WERI-Rb-1 (cell line): ENCODE measurements around the gene NCOR1.

Source experiments
- DNase-seq: peaks from one replicate; pipeline ENCODE4 v3.0.0-alpha.2; 2020
- H3K27ac ChIP-seq: fragments of 250-450 bp; sonication (Bioruptor Pico); 2 replicates; pipeline ENCODE4 v1.5.1; 2020; ENCODE audit warnings: mild to moderate bottlenecking, moderate library complexity
- H3K27me3 ChIP-seq: fragments of 250-450 bp; sonication (Bioruptor Pico); 2 replicates; pipeline ENCODE4 v1.5.1; 2021; ENCODE audit warnings: mild to moderate bottlenecking, low read depth, moderate library complexity; ENCODE audit not compliant: insufficient read depth, severe bottlenecking
- H3K36me3 ChIP-seq: fragments of 250-450 bp; sonication (Bioruptor Pico); 2 replicates; pipeline ENCODE4 v1.5.1; 2020; ENCODE audit warnings: mild to moderate bottlenecking, moderate library complexity
- H3K4me3 ChIP-seq: 2 replicates; pipeline ENCODE4 v1.5.1; 2011; ENCODE audit warnings: low read depth, mild to moderate bottlenecking, control low read depth, low read length
- H3K9me3 ChIP-seq: fragments of 250-450 bp; sonication (Bioruptor Pico); 2 replicates; pipeline ENCODE4 v1.5.1; 2021; ENCODE audit warnings: mild to moderate bottlenecking, moderate library complexity; ENCODE audit not compliant: severe bottlenecking
- TF ChIP-seq, protein P1 (sequence below): IDR thresholded peaks from 2 replicates; pipeline ENCODE4 v1.5.1; 2011; ENCODE audit warnings: low read depth, mild to moderate bottlenecking, control low read depth, inconsistent platforms, low read length

The NCOR1 gene

GRCh38 chr17:16036261-16036660 lies 179.1 kb downstream of the NCOR1 start:
- no peaks in the 10 kb centered on the region for H3K27me3 ChIP-seq
- H3K27ac ChIP-seq: no peak overlapping the region
- no peaks in the 10 kb centered on the region for H3K9me3 ChIP-seq
- no peak overlapping the region for H3K4me3 ChIP-seq
- TF ChIP-seq, protein P1, sequence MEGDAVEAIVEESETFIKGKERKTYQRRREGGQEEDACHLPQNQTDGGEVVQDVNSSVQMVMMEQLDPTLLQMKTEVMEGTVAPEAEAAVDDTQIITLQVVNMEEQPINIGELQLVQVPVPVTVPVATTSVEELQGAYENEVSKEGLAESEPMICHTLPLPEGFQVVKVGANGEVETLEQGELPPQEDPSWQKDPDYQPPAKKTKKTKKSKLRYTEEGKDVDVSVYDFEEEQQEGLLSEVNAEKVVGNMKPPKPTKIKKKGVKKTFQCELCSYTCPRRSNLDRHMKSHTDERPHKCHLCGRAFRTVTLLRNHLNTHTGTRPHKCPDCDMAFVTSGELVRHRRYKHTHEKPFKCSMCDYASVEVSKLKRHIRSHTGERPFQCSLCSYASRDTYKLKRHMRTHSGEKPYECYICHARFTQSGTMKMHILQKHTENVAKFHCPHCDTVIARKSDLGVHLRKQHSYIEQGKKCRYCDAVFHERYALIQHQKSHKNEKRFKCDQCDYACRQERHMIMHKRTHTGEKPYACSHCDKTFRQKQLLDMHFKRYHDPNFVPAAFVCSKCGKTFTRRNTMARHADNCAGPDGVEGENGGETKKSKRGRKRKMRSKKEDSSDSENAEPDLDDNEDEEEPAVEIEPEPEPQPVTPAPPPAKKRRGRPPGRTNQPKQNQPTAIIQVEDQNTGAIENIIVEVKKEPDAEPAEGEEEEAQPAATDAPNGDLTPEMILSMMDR: no peak
- peaks cover 79% of the 10 kb centered on the region for H3K36me3 ChIP-seq
- DNase-seq: no peak

- H3K9me3 ChIP-seq: no peaks in the 10 kb centered on the region
- H3K27me3 ChIP-seq: no peaks in the 10 kb centered on the region
- no peak overlapping the region for H3K27ac ChIP-seq
- DNase-seq: no peak
- H3K36me3 ChIP-seq: peaks cover 85% of the 10 kb centered on the region
- TF ChIP-seq, protein P1: no peak
- H3K4me3 ChIP-seq: no peak overlapping the region
These were observed 181.5 kb downstream of the NCOR1 start for GRCh38 chr17:16033729-16034349.

DNA sequence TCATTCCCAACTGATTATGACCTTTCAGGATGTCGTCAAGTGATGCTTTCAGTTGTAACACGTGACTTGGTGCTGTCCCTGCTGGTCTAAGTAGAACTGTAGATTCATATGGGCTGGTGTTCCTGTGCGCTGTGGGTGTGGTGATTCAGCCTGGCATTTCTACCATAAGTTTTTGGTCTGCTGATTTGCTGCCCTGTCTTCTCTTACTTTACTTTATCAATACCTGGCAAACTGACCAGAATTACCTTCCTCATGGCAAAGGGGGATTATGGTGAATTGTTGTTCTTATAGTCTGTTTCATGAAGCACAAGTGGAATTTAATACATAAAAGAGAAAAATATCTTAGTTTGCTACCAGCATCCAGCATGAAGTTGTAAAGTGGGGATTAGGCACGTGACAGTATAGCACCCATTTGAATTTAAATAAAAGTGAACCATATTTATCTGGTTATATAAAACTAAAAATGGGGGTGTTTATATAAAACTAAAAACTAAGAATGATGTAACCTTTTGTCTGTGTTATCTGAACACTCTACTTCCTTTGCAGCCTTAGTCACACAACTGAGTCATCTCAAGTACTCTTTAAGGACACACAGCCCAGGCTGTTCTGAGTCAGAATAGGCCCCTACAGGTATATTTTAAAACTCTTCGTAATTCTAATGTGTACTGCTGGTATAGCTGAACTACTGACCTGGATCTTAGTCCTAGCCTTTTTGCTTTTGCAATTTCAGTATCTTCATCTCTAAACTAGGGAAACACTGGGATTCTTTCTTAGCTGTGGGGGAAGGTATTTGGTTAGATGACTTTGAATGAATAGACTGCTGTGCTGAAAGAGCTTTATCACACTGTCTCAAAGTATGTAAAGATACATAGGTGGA lies 187.4 kb downstream of the NCOR1 start:
- Histone ChIP-seq H3K27ac (no peak overlapping the region), H3K36me3 (peaks cover 92% of the 10 kb centered on the region), H3K9me3 (no peaks in the 10 kb centered on the region), H3K27me3 (no peaks in the 10 kb centered on the region), H3K4me3 (no peak overlapping the region)
- no peak for DNase-seq
- TF ChIP-seq, protein P1: no peak

- TF ChIP-seq, protein P1: no peak
- Histone ChIP-seq H3K27me3 (no peaks in the 10 kb centered on the region), H3K27ac (no peak overlapping the region), H3K9me3 (no peaks in the 10 kb centered on the region), H3K36me3 (peaks cover 91% of the 10 kb centered on the region), H3K4me3 (no peak overlapping the region)
- DNase-seq: no peak
These were observed 188.4 kb downstream of the NCOR1 start for GRCh38 chr17:16026895-16027294.

GRCh38 chr17:16025202-16025601 lies 190.1 kb downstream of the NCOR1 start:
- TF ChIP-seq, protein P1: no peak
- no peaks in the 10 kb centered on the region for H3K9me3 ChIP-seq
- peaks cover 91% of the 10 kb centered on the region for H3K36me3 ChIP-seq
- no peak overlapping the region for H3K27ac ChIP-seq
- no peak overlapping the region for H3K4me3 ChIP-seq
- no peaks in the 10 kb centered on the region for H3K27me3 ChIP-seq
- DNase-seq: no peak
